ENCODE data around the gene PCAT7. TPM values are rescaled to one million over a fixed set of nuclear protein-coding genes. Genes with fewer than 3 reads are reported as not detected.

The PCAT7 gene
- total RNA-seq, 1 experiment from 2014 or later, result 6.5 TPM

Other genes with a start within 250 kb of the PCAT7 start
- gene NUTM2F, start 226.4 kb upstream of the PCAT7 start, total RNA-seq (2021), result 0.15 to 0.55 TPM in 2 of 3 replicates, not detected in the other
- not detected in 3 replicates for gene FBP2, start 38.7 kb downstream of the PCAT7 start, total RNA-seq (2021)
- gene FBP1, start 84.4 kb downstream of the PCAT7 start, total RNA-seq (2021), result 5.7 to 6.4 TPM (median 5.8 TPM) in 3 replicates
- gene AOPEP, start 171.6 kb downstream of the PCAT7 start, total RNA-seq (2021), result 13.1 to 14.4 TPM (median 14.0 TPM) in 3 replicates

Data from WTC11 (cell line).